Stimulated activated CD8-positive, alpha-beta memory T cell treated with anti-CD3 and anti-CD28 coated beads, Interleukin-12 subunit alpha, Interleukin-12 subunit beta, amount 100 ng/mL, for 1 hour (primary cell): ENCODE measurements around the gene USP46.

ENCODE experiments used
- DNase-seq: peaks from one replicate; pipeline ENCODE4 v3.0.0-alpha.2; 2020; ENCODE audit warnings: low read depth

Gene USP46

GRCh38 chr4:52657292-52657617 lies 1.8 kb downstream of the USP46 start:
- DNase-seq: no peak

- no peak for DNase-seq
Observed at GRCh38 chr4:52655506-52655905, 3.6 kb downstream of the USP46 start.

GRCh38 chr4:52651996-52652672 lies 7.0 kb downstream of the USP46 start:
- no peak for DNase-seq

- no peak for DNase-seq
Observed at GRCh38 chr4:52648836-52649235, 10.3 kb downstream of the USP46 start.

GRCh38 chr4:52646741-52647140 lies 12.4 kb downstream of the USP46 start:
- DNase-seq: no peak

GRCh38 chr4:52646096-52646495 lies 13.0 kb downstream of the USP46 start:
- no peak for DNase-seq

GRCh38 chr4:52645300-52645699 lies 13.8 kb downstream of the USP46 start:
- no peak for DNase-seq

GRCh38 chr4:52643785-52644244 lies 15.3 kb downstream of the USP46 start:
- no peak for DNase-seq

- DNase-seq: no peak
Observed at GRCh38 chr4:52643190-52643589, 15.9 kb downstream of the USP46 start.

GRCh38 chr4:52641854-52642563 lies 17.1 kb downstream of the USP46 start:
- no peak for DNase-seq

GRCh38 chr4:52640808-52641565 lies 18.1 kb downstream of the USP46 start:
- DNase-seq: no peak

- DNase-seq: no peak
Observed at GRCh38 chr4:52638717-52639116, 20.4 kb downstream of the USP46 start.

- DNase-seq: no peak
Observed at GRCh38 chr4:52637116-52637515, 22.0 kb downstream of the USP46 start.

GRCh38 chr4:52635560-52635959 lies 23.5 kb downstream of the USP46 start:
- no peak for DNase-seq

- DNase-seq: no peak
Observed at GRCh38 chr4:52635130-52635529, 24.0 kb downstream of the USP46 start.

- DNase-seq: no peak
Observed at GRCh38 chr4:52633846-52634245, 25.3 kb downstream of the USP46 start.

- no peak for DNase-seq
Observed at GRCh38 chr4:52628974-52629373, 30.1 kb downstream of the USP46 start.

GRCh38 chr4:52628543-52628942 lies 30.6 kb downstream of the USP46 start:
- no peak for DNase-seq

- DNase-seq: no peak
Observed at GRCh38 chr4:52627876-52628275, 31.2 kb downstream of the USP46 start.

GRCh38 chr4:52625216-52625615 lies 33.9 kb downstream of the USP46 start:
- DNase-seq: no peak

- no peak for DNase-seq
Observed at GRCh38 chr4:52622564-52622963, 36.5 kb downstream of the USP46 start.

- no peak for DNase-seq
Observed at GRCh38 chr4:52621567-52621966, 37.5 kb downstream of the USP46 start.

GRCh38 chr4:52619591-52619931 lies 39.5 kb downstream of the USP46 start:
- DNase-seq: no peak
